Vagina (tissue), 2 donors: ENCODE measurements around the gene FBLN7. TPM values are rescaled to one million over a fixed set of nuclear protein-coding genes. Genes with fewer than 3 reads are reported as not detected.

Source experiments
- DNase-seq, 2 donors: peaks; one replicate each; pipeline ENCODE4 v3.0.0-alpha.2; 2017; ENCODE audit errors: extremely low spot score in 2 of 2
- H3K27ac ChIP-seq: fragments of 200-600 bp; sonication (generic); one replicate; pipeline ENCODE4 v1.5.1; 2019
- H3K27me3 ChIP-seq: fragments of 200-600 bp; sonication (generic); one replicate; pipeline ENCODE4 v1.5.1; 2019
- H3K36me3 ChIP-seq, 2 donors: fragments of 200-600 bp; sonication (generic); one replicate each; pipeline ENCODE4 v1.5.1; 2017 to 2019
- H3K4me1 ChIP-seq: fragments of 200-600 bp; sonication (generic); one replicate; pipeline ENCODE4 v1.5.1; 2019
- H3K4me3 ChIP-seq, 2 donors: fragments of 200-600 bp; sonication (generic); 1 replicate in 1 of 2; 2 replicates in 1 of 2; pipeline ENCODE4 v1.5.1; 2016 to 2019
- H3K9me3 ChIP-seq: fragments of 200-600 bp; sonication (generic); one replicate; pipeline ENCODE4 v1.5.1; 2019
- POLR2A ChIP-seq, 2 donors: fragments of 450-650 bp; IDR thresholded peaks; one replicate each; pipeline ENCODE4 v1.6.1; 2017; ENCODE audit warnings: antibody characterized with exemption in 2 of 2, mild to moderate bottlenecking in 2 of 2, moderate library complexity in 2 of 2
- POLR2AphosphoS5 ChIP-seq, 2 donors: sonication (generic); formaldehyde crosslinking; IDR thresholded peaks; one replicate each; pipeline ENCODE4 v1.9.0; 2017; ENCODE audit warnings: antibody characterized with exemption in 2 of 2, mild to moderate bottlenecking in 2 of 2, low read depth in 1 of 2; ENCODE audit not compliant: insufficient read depth in 1 of 2
- intact Hi-C: fragments of 100-400 bp; cut with DNase I; formaldehyde crosslinking; loops from one replicate; pipeline ENCODE4 v1.15.1; 2023
- total RNA-seq: library from RNA; depleted of rRNA; stranded (reverse); fragments of >200 nt; gene quantifications from one replicate; pipeline ENCODE4 v1.2.3, GENCODE V29; 2016
- TF ChIP-seq, protein P1 (sequence below), 3 experiments: fragments of 450-650 bp in 2 of 3; fragments of 200-600 bp in 1 of 3; sonication (generic) in 1 of 3; IDR thresholded peaks; one replicate each; pipeline ENCODE4 v1.5.1; 2017 to 2019; ENCODE audit warnings: antibody characterized with exemption in 3 of 3, mild to moderate bottlenecking in 2 of 3, moderate library complexity in 2 of 3

The FBLN7 gene
- total RNA-seq, 1 donor from 2014 or later = 11.5 TPM

GRCh38 chr2:112189001-112189556 is 50.9 kb downstream of the FBLN7 start:
- Histone ChIP-seq H3K27me3 (no peaks in the 10 kb centered on the region), H3K4me3 (no peak overlapping the region), H3K27ac (no peak overlapping the region), H3K4me1 (no peaks in the 10 kb centered on the region), H3K36me3 (no peaks in the 10 kb centered on the region), H3K9me3 (no peaks in the 10 kb centered on the region)
- DNase-seq = peak; percentile 55 to 58
- TF ChIP-seq, protein P1, sequence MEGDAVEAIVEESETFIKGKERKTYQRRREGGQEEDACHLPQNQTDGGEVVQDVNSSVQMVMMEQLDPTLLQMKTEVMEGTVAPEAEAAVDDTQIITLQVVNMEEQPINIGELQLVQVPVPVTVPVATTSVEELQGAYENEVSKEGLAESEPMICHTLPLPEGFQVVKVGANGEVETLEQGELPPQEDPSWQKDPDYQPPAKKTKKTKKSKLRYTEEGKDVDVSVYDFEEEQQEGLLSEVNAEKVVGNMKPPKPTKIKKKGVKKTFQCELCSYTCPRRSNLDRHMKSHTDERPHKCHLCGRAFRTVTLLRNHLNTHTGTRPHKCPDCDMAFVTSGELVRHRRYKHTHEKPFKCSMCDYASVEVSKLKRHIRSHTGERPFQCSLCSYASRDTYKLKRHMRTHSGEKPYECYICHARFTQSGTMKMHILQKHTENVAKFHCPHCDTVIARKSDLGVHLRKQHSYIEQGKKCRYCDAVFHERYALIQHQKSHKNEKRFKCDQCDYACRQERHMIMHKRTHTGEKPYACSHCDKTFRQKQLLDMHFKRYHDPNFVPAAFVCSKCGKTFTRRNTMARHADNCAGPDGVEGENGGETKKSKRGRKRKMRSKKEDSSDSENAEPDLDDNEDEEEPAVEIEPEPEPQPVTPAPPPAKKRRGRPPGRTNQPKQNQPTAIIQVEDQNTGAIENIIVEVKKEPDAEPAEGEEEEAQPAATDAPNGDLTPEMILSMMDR (IDR thresholded peaks at IDR 0.05) = no peak
- no peak for TF ChIP-seq POLR2A (IDR thresholded peaks at IDR 0.05)
- no peak for TF ChIP-seq POLR2AphosphoS5 (IDR thresholded peaks at IDR 0.05; ENCODE audit: insufficient read depth in 1 of 2, low read depth in 1 of 2)
- intact Hi-C loops = no loop called here

GRCh38 chr2:112194028-112194427 is 55.8 kb downstream of the FBLN7 start:
- no peak overlapping the region for H3K4me3 ChIP-seq
- H3K36me3 ChIP-seq = no peaks in the 10 kb centered on the region
- no peaks in the 10 kb centered on the region for H3K9me3 ChIP-seq
- intact Hi-C loops = no loop called here
- no peaks in the 10 kb centered on the region for H3K4me1 ChIP-seq
- H3K27me3 ChIP-seq = no peaks in the 10 kb centered on the region
- no peak for TF ChIP-seq POLR2A (IDR thresholded peaks at IDR 0.05)
- H3K27ac ChIP-seq = no peak overlapping the region
- no peak for DNase-seq

- no peak for DNase-seq
- Histone ChIP-seq H3K4me3 (no peak overlapping the region), H3K27me3 (no peaks in the 10 kb centered on the region), H3K9me3 (no peaks in the 10 kb centered on the region), H3K4me1 (no peaks in the 10 kb centered on the region), H3K36me3 (no peaks in the 10 kb centered on the region), H3K27ac (no peak overlapping the region)
- intact Hi-C loops = no loop called here
- TF ChIP-seq, protein P1 (IDR thresholded peaks at IDR 0.05) = no peak
- TF ChIP-seq POLR2A (IDR thresholded peaks at IDR 0.05) (no peak), POLR2AphosphoS5 (IDR thresholded peaks at IDR 0.05; ENCODE audit: insufficient read depth in 1 of 2, low read depth in 1 of 2) (no peak)
These were observed 56.3 kb downstream of the FBLN7 start for GRCh38 chr2:112194482-112194881.

GRCh38 chr2:112195167-112195766 is 57.1 kb downstream of the FBLN7 start:
- H3K4me1 ChIP-seq = no peaks in the 10 kb centered on the region
- no peak for TF ChIP-seq POLR2A (IDR thresholded peaks at IDR 0.05)
- TF ChIP-seq, protein P1 (IDR thresholded peaks at IDR 0.05) = no peak
- TF ChIP-seq POLR2AphosphoS5 (IDR thresholded peaks at IDR 0.05; ENCODE audit: insufficient read depth in 1 of 2, low read depth in 1 of 2) = no peak
- DNase-seq = no peak
- intact Hi-C loops = no loop called here
- H3K36me3 ChIP-seq = no peaks in the 10 kb centered on the region
- H3K27me3 ChIP-seq = no peaks in the 10 kb centered on the region
- H3K9me3 ChIP-seq = no peaks in the 10 kb centered on the region
- no peak overlapping the region for H3K4me3 ChIP-seq
- H3K27ac ChIP-seq = no peak overlapping the region

DNA sequence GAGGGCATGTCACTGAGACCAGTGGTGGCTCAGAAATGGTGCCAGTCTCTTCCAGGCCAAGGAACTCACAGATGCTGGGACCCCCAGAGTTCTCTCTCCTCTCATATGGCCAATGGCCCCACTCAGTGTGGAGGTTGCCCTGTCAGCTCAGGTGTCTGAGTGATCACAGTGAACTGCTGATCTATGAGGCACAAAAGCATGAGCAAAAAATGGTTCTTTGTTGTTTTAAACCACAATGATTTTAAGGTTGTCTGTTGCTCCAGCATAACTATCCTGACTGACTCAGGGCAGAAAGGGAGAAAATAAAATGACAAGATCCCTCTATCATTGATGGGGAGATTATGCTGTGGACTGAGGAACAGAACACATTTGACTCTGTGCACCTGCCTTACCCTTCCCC is 57.8 kb downstream of the FBLN7 start:
- TF ChIP-seq POLR2AphosphoS5 (IDR thresholded peaks at IDR 0.05; ENCODE audit: insufficient read depth in 1 of 2, low read depth in 1 of 2) (no peak), POLR2A (IDR thresholded peaks at IDR 0.05) (no peak)
- TF ChIP-seq, protein P1 (IDR thresholded peaks at IDR 0.05) = no peak
- H3K9me3 ChIP-seq = no peaks in the 10 kb centered on the region
- intact Hi-C loops = no loop called here

More for the DNA sequence above, 57.8 kb downstream of the FBLN7 start:
- no peak overlapping the region for H3K27ac ChIP-seq
- no peak for DNase-seq
- no peaks in the 10 kb centered on the region for H3K4me1 ChIP-seq
- no peaks in the 10 kb centered on the region for H3K27me3 ChIP-seq
- H3K4me3 ChIP-seq = no peak overlapping the region
- H3K36me3 ChIP-seq = no peaks in the 10 kb centered on the region
